ENCODE results near the gene IPO9.

IPO9 gene

DNA sequence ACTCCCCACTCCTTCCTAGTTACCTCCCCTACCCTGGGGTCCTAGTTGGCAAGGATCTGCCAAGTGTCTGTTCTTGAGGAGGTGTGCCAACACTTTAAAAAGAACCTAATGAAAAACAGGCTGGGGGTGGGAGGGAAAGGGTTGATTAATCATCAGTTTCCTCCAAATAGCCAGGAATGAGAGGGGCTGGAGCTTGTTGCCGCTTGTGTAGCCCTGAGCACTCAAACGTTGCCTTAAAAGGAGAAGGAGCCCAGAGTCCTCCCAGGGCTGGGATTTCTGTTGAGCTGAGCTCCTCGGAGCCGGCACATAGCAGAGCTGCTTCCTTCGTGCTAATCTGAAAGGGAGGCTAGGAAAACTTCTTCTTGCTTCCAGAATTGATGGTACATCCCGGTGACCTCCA lies 75.6 kb downstream of the IPO9 start:
- no peak for DNase-seq (ENCODE audit: low read depth in 1 of 2, low spot score in 1 of 2)

DNA sequence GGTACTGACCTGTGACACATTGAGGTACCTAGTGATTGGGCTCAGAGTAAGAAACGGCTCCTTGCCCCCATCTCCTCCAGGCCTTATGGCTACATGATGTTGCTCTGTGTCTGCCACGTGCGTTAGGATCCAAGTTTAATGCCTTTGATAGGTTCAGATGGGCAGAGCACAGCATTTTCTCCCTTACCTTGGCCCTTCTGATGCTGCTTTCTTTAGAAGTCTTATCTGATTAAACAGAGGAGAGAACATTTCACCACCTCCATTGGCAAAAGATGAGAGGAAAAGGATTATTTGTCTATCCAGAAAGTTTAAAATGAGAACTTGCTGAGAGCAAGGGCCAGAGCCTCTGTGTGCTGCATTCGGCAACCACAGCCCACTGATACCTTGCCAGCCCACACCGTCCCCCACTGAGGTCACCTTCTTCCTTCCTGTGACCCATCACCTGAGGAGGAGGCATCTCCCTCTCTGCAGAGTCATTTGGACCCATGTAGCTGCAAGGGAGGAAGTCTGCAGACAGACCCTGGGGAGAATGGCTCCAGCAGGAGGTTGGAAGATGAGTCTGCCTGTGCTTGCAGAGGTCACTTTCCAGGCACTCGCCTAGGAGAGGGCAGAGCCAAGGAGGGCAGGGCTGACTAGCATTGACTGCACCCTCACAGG lies 76.4 kb downstream of the IPO9 start:
- DNase-seq (ENCODE audit: low read depth in 1 of 2, low spot score in 1 of 2) = no peak

DNA sequence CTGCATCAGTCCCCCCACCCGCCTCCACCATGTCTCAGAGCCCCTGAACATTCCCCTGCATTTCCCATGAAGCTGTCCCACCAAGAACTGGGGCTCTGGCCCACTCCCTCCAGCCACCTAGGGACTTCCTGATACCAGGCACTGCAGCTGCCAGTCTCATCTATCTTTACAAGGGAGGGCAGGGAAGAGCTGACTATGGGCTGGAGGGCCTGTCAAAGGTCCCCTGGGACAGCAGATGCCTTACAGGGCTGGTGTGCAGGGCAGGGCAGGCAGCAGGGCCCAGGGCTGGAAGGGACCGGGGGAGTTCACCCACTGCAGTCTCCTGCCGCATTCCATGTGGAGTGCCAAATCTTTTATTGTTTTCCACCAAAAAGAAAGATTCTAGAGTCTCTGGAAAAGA lies 77.4 kb downstream of the IPO9 start:
- no peak for DNase-seq (ENCODE audit: low read depth in 1 of 2, low spot score in 1 of 2)

DNA sequence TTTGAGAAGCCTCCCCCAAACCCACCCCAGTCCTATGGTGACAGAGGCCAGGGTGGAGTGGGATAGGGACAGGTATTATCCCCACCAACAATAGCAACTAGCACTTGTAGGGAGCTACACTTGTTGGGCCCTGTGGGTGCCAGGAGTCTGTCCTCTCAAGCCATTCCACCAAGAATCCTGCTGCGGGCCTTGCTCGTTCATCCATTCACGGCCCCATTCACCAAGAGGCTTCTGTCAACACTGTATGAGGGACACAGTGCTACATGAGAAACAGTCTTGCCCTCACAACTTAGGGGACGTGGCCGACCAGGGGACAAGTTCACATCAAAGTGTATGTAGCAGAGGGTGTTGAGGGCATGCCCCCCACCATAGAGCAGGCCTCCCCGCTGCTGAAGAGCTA lies 78.7 kb downstream of the IPO9 start:
- no peak for DNase-seq (ENCODE audit: low read depth in 1 of 2, low spot score in 1 of 2)

DNA sequence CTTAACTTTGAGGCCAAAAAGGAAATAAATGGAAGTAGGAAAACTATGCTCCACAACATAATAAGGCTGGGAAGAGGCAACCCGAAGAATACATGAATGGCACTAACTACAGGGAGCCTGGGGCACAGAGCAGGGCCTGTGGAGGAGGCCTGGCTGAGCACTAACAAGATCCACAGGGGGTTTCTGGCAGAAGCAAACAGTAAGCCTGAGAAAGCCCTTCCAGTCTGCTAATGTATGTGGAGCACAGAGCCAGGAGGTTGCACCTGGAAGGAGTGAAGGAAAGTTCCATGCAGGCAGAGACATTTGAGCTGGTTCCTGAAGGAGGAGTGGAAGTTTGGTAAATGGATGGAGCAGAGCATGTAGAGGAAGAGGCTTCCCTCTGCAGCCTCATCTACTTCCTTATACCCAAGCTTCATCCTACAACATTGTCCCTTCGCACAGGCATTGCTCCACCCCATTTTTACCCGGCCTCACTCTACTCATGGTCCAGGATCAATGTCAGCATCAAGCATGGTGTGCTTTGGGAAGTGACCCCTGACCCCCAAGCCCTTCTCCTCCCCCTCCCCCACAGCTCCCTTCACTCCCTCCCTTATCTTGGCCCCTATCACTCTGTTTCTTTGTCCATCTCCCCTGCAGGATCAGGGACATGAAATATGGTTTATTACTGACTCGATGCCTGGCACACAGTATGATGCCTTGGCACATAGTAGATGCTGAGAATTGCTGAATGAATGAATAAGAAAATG lies 83.0 kb downstream of the IPO9 start:
- no peak for DNase-seq (ENCODE audit: low read depth in 1 of 2, low spot score in 1 of 2)

- no peak for DNase-seq (ENCODE audit: low read depth in 1 of 2, low spot score in 1 of 2)
Measured at GRCh38 chr1:201912832-201913231, 83.9 kb downstream of the IPO9 start.

DNA sequence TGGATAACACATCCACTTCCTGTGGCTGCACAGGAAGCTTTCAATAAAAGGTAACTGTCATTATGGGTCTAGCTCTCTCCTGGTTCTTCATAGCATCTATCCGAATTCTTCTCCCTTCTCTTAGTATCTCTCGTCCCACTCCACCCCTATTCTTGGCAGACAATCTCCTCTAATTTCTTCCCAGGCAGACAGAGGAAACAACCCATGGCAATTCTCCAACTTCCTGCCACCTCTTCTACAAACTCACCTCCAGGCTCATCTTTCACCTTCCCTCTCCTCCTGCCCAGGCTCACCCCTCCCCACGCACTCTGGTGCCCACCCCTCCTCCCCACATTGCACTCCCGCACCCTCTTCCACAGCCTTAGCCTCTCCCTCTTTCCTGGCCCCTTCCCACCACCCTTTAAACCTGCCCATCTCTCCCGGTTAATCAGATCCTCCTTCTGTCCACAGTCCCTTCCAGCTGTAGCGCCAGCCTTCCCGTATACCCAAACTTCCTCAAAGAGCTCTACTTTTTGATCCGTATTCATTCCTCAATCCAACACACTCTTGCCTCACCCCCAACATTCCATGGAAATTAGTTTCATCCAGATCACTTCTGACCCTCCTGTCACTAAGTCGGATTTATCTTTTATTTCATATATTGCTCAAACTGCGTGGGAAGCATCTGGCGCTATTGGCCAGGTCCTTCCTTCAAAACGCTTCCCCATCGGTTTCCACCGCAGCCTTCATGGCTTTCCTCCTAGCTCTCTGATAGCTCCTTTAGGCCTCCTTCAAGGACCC lies 85.7 kb downstream of the IPO9 start:
- DNase-seq (ENCODE audit: low read depth in 1 of 2, low spot score in 1 of 2) = no peak

DNA sequence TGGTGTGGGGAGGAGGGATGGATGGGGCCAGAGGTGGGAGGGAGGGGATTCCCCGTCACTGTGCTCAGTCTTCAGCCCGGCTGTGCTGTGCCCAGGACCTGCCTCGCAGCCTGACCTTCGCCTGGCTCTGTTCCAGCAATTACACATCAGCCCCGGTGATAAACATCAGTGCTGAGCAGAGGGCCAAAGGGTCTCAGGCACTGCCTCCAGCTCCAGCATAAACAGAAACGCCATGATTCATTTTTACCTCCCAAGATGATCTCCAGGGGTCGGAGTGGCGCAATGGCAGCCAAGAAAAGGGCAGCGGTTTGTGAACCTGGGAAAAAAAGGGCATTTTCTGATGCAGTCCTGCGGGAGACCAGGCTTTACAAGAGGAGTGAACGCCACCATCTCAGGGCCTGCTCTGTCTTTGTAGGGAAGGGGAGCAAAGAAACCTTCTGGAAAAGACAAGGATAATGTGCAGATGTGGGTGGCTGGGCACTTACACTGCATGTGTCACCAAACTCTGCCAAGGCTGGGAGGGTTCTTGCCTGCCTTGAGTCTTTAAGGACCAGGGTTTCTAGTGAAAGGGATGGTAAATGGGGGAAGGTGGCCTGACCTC lies 87.8 kb downstream of the IPO9 start:
- DNase-seq (ENCODE audit: low read depth in 1 of 2, low spot score in 1 of 2) = no peak

- DNase-seq (ENCODE audit: low read depth in 1 of 2, low spot score in 1 of 2) = no peak
Measured at GRCh38 chr1:201917362-201918033, 88.5 kb downstream of the IPO9 start.

- no peak for DNase-seq (ENCODE audit: low read depth in 1 of 2, low spot score in 1 of 2)
Measured at GRCh38 chr1:201918343-201918742, 89.4 kb downstream of the IPO9 start.

- DNase-seq (ENCODE audit: low read depth in 1 of 2, low spot score in 1 of 2) = no peak
Measured at GRCh38 chr1:201921952-201922558, 93.1 kb downstream of the IPO9 start.

DNA sequence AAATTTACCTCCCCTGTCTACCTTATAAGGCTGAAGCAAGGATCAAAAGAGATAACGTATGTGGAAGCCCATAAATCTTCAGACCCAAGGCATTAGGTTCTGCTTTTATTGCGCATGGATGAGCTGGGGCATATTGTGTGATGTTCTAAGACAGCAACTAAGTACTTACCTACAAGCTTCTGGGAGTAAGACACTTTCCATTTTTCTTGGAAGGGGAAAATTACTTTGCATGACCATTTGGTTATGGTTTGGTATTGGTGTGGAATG lies 96.3 kb downstream of the IPO9 start:
- DNase-seq (ENCODE audit: low read depth in 1 of 2, low spot score in 1 of 2) = no peak

DNA sequence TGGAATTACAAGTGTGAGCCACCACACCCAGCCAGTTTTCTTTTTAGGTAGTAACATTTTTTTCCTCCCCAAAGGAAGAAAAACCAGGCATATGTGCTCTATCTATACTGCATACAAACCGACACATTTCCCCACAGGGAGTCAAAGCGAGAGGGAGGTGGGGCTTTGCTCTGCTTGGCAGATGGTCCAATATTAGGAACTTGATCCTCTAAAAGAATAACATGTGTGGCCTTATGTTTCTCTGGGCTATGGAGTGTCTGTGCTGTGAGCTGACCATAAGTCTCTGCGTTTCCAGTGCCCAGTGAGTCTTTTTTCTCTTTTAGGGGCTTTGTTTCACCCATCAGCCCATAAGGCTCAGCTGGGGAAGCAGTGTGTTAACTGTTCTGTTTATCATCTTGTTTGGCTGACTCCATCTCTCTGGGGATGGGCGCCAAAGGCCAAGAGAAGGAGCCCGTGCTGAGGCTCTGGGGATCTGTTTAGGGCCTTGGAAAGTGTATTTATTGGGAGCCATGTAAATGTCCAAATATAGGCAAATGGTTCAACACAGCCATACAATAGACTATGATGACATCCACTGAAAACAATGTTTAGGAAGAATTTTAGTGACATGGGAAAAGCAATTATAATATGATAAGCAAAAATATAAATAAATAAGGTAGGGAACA lies 97.2 kb downstream of the IPO9 start:
- no peak for DNase-seq (ENCODE audit: low read depth in 1 of 2, low spot score in 1 of 2)

- no peak for DNase-seq (ENCODE audit: low read depth in 1 of 2, low spot score in 1 of 2)
Measured at GRCh38 chr1:201928266-201928665, 99.3 kb downstream of the IPO9 start.

DNA sequence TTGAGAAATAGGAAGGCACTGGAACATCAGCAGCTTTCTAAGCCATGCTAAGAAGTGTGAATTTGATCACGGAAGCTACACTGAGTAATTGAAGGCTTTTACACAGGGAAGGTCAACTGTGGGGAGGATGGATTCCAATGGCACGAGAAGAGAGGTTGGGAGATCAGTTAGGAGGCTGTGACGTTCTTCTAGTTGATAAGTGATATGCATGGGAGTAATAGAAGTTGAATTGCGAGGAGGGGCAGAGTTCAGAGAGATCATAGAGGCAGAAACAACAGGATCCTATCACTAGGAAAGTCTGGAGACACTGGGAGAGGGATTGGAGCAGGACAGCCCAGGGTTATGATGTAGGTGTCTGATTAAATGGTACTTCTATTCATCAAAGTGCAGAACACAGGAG lies 101.2 kb downstream of the IPO9 start:
- no peak for DNase-seq (ENCODE audit: low read depth in 1 of 2, low spot score in 1 of 2)

DNA sequence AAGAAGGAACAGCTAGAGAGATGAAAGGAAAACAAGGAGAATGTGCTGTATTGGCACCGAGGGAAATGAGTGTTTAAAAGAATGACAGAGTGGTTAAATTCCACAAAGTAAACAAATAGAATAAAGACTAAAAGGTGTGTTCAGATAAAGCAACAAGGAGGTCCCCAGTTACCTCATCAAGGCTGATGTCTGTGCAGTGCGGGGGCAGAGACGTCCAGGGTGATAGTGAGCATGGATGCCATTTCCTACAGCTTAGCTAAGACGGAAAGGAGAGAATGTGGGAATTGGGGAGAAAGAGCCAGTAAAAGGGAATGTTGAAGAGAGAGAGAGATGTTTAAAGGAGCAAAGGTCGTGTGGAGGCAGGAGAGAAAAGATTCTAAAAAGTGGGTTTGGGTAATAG lies 101.8 kb downstream of the IPO9 start:
- DNase-seq (ENCODE audit: low read depth in 1 of 2, low spot score in 1 of 2) = no peak

Data from activated CD4-positive, alpha-beta T cell treated with anti-CD3 and anti-CD28 coated beads, Interleukin-2, amount 50 U/mL, for 24 hours (primary cell).